HCT116 (cell line): ENCODE data around the gene ANO8. TPM values are rescaled to one million over a fixed set of nuclear protein-coding genes. Genes with fewer than 3 reads are reported as not detected.

ENCODE experiments used
- ATAC-seq: fragments of 200-7000 bp; cut with Tn5 transposase; 2 replicates; pipeline ENCODE4 v1.9.1; 2020; ENCODE audit warnings: mild to moderate bottlenecking, moderate library complexity
- BruUV-seq: library from RNA; stranded (reverse); fragments of 400-500 nt; replicated peaks from 2 replicates; lab custom pipeline; 2021; lab: Mats Ljungman, UMichigan
- CTCF ChIA-PET: fragments of 300-600 bp; sonication (Branson Sonifier 250); formaldehyde crosslinking; loops from one replicate; lab custom pipeline; 2021; ENCODE audit warnings: antibody characterized with exemption; lab: Charles Lee
- POLR2A ChIA-PET: fragments of 300-600, 350-600 bp; sonication (Branson Sonifier 250); formaldehyde crosslinking; loops from one replicate; lab custom pipeline; 2021; ENCODE audit warnings: antibody characterized with exemption; lab: Charles Lee
- RAD21 ChIA-PET, 2 experiments: fragments of 300-600 bp; sonication (Branson Sonifier 250); formaldehyde crosslinking; loops; one replicate each; lab custom pipeline; 2023; ENCODE audit warnings: low total read pairs in 2 of 2; ENCODE audit not compliant: uncharacterized antibody in 2 of 2, unreplicated experiment in 2 of 2, low non-redundant PET in 1 of 2; lab: Charles Lee
- DNase-seq: peaks from one replicate; pipeline ENCODE4 v3.0.0-alpha.2; 2010; ENCODE audit warnings: low read depth, low spot score
- H2AFZ ChIP-seq: fragments of 200-600 bp; shearing (Covaris generic), sonication (generic); 2 replicates; pipeline ENCODE4 v1.6.1; 2017; ENCODE audit warnings: low read depth, mixed run types, mixed read lengths, antibody characterized with exemption, low read length; ENCODE audit not compliant: poor library complexity, severe bottlenecking
- H3K27ac ChIP-seq: 2 replicates; pipeline ENCODE4 v1.5.1; 2012; ENCODE audit warnings: low read depth, low read length
- H3K27me3 ChIP-seq: fragments of 200-600 bp; sonication (generic); 2 replicates; pipeline ENCODE4 v1.6.1; 2016; ENCODE audit warnings: mixed run types, low read length, mixed read lengths; ENCODE audit not compliant: insufficient read depth
- H3K36me3 ChIP-seq, 2 experiments: fragments of 200-500 bp in 1 of 2; fragments of 200-600 bp in 1 of 2; sonication (Bioruptor generic) in 1 of 2; sonication (generic) in 1 of 2; 2 replicates each; pipeline versions ENCODE4 v1.5.1 to v1.6.1; 2014 to 2016; ENCODE audit warnings: low read length in 2 of 2, inconsistent platforms in 1 of 2, mixed read lengths in 1 of 2, mixed run types in 1 of 2; ENCODE audit not compliant: insufficient read depth in 2 of 2, control insufficient read depth in 1 of 2
- H3K4me1 ChIP-seq, 2 experiments: fragments of 200-600 bp in 1 of 2; sonication (generic) in 1 of 2; 2 replicates each; pipeline versions ENCODE4 v1.5.1 to v1.6.1; 2012 to 2017; ENCODE audit warnings: low read length in 2 of 2, inconsistent platforms in 1 of 2, mild to moderate bottlenecking in 1 of 2, mixed read lengths in 1 of 2, mixed run types in 1 of 2, moderate library complexity in 1 of 2; ENCODE audit not compliant: insufficient read depth in 2 of 2, control insufficient read depth in 1 of 2
- H3K4me2 ChIP-seq: fragments of 200-600 bp; sonication (generic); 2 replicates; pipeline ENCODE4 v1.6.1; 2017; ENCODE audit warnings: mixed run types, low read length, mixed read lengths
- H3K4me3 ChIP-seq, 2 experiments: fragments of 200-600 bp in 1 of 2; sonication (generic) in 1 of 2; replicated peaks in 1 of 2; 2 replicates each; pipeline ENCODE4 v1.5.1; 2011 to 2016; ENCODE audit warnings: low read length in 2 of 2, control low read depth in 1 of 2, low read depth in 1 of 2, mild to moderate bottlenecking in 1 of 2, mixed read lengths in 1 of 2, mixed run types in 1 of 2
- H3K79me2 ChIP-seq: fragments of 200-600 bp; sonication (generic); 2 replicates; pipeline ENCODE4 v1.6.1; 2017; ENCODE audit warnings: mild to moderate bottlenecking, mixed run types, low read length, moderate library complexity, mixed read lengths; ENCODE audit not compliant: insufficient read depth
- H3K9ac ChIP-seq: fragments of 200-600 bp; sonication (generic); 2 replicates; pipeline ENCODE4 v1.6.1; 2016; ENCODE audit warnings: low read length, mixed read lengths
- H3K9me2 ChIP-seq: fragments of 200-600 bp; sonication (generic), shearing (Covaris generic); 2 replicates; pipeline ENCODE4 v1.6.1; 2017; ENCODE audit warnings: mixed run types, mild to moderate bottlenecking, moderate library complexity; ENCODE audit not compliant: insufficient read depth
- H3K9me3 ChIP-seq, 2 experiments: fragments of 200-500 bp in 1 of 2; fragments of 200-600 bp in 1 of 2; sonication (Bioruptor generic) in 1 of 2; sonication (generic) in 1 of 2; 2 replicates each; pipeline ENCODE4 v1.6.1; 2014 to 2017; ENCODE audit warnings: low read length in 2 of 2, mixed read lengths in 2 of 2, inconsistent platforms in 1 of 2, low read depth in 1 of 2, mild to moderate bottlenecking in 1 of 2, mixed run types in 1 of 2, moderate library complexity in 1 of 2; ENCODE audit not compliant: control insufficient read depth in 1 of 2, insufficient read depth in 1 of 2
- H4K20me1 ChIP-seq: fragments of 200-600 bp; sonication (generic), shearing (Covaris generic); 2 replicates; pipeline ENCODE4 v1.6.1; 2017; ENCODE audit warnings: mixed run types, mild to moderate bottlenecking, moderate library complexity; ENCODE audit not compliant: insufficient read depth
- CTCF ChIP-seq, 3 experiments: fragments of 200-600 bp in 1 of 3; sonication (generic) in 1 of 3; IDR thresholded peaks in 2 of 3; conservative IDR thresholded peaks in 1 of 3; 2 replicates each; pipeline ENCODE4 v1.5.1; 2012 to 2017; ENCODE audit warnings: low read depth in 2 of 3, low read length in 2 of 3, antibody characterized with exemption in 1 of 3, borderline replicate concordance in 1 of 3, control low read depth in 1 of 3, mild to moderate bottlenecking in 1 of 3, mixed read lengths in 1 of 3, mixed run types in 1 of 3, moderate library complexity in 1 of 3; ENCODE audit not compliant: insufficient read depth in 1 of 3
- EZH2phosphoT487 ChIP-seq: fragments of 200-600 bp; IDR thresholded peaks from 2 replicates; pipeline ENCODE4 v1.6.1; 2018; ENCODE audit warnings: antibody characterized with exemption, borderline replicate concordance
- POLR2A ChIP-seq: IDR thresholded peaks from 2 replicates; pipeline ENCODE4 v1.7.0; 2011; ENCODE audit warnings: borderline replicate concordance; ENCODE audit not compliant: insufficient read depth, insufficient read length; ENCODE audit errors: extremely low read depth
- YY1 ChIP-seq: IDR thresholded peaks from 2 replicates; pipeline ENCODE4 v1.6.1; 2011; ENCODE audit warnings: low read length, low read depth, moderate library complexity, mild to moderate bottlenecking; ENCODE audit not compliant: insufficient replicate concordance; ENCODE audit errors: extremely low read depth
- intact Hi-C: fragments of 100-400 bp; cut with micrococcal nuclease; formaldehyde crosslinking; loops from 2 replicates; pipeline ENCODE4 v1.10.0; 2022
- total RNA-seq: library from RNA; stranded (reverse); gene quantifications from one replicate; pipeline ENCODE4 v1.2.1, GENCODE V29; 2021; ENCODE audit not compliant: unreplicated experiment

Gene ANO8
- total RNA-seq, 1 experiment from 2014 or later: 22.9 TPM

GRCh38 chr19:17340302-17340870 is 5.7 kb upstream of the ANO8 start:
- ATAC-seq (peak; percentile 57), DNase-seq (no peak)
- POLR2A ChIA-PET: interaction anchor here (1.5 kb wide), 1 partner anchor 48 kb away, joined by 3 read pairs; no protein-coding TSS in a partner anchor

More at GRCh38 chr19:17340302-17340870, 5.7 kb upstream of the ANO8 start:
- H3K9me3 ChIP-seq: no peaks in the 10 kb centered on the region
- peak overlapping the region; percentile 54 for H3K27ac ChIP-seq
- TF ChIP-seq CTCF (IDR thresholded peaks at IDR 0.05 in 2 of 3, conservative IDR thresholded peaks at IDR 0.05 in 1 of 3; ENCODE audit: borderline replicate concordance in 1 of 3, insufficient read depth in 1 of 3, low read depth in 2 of 3, low read length in 2 of 3) (peak in 2 of 3 experiments; percentile 21 to 33; a peak in 2 of 6 replicates), EZH2phosphoT487 (no peak), YY1 (no peak), POLR2A (no peak)
- no peak overlapping the region for H2AFZ ChIP-seq
- ChIA-PET RAD21 (no interaction called here), CTCF (no interaction called here)
- no peaks in the 10 kb centered on the region for H3K27me3 ChIP-seq
- peak overlapping the region; percentile 25; the same call in 1 of the 2 replicates for H3K9ac ChIP-seq
- no peak overlapping the region for H3K4me3 ChIP-seq
- intact Hi-C loops: no loop called here
- BruUV-seq: no TSS peak
- H3K79me2 ChIP-seq: peaks cover 16% of the 10 kb centered on the region
- peaks cover 29 to 44% of the 10 kb centered on the region in 2 experiments for H3K4me1 ChIP-seq
- H3K36me3 ChIP-seq: peaks cover 3 to 9% of the 10 kb centered on the region in 2 experiments; a peak in 1 of 4 replicates
- H3K9me2 ChIP-seq: no peaks in the 10 kb centered on the region
- H4K20me1 ChIP-seq: no peaks in the 10 kb centered on the region
- peak overlapping the region; percentile 56 for H3K4me2 ChIP-seq
